ENCODE results near the gene XIST. TPM values are rescaled to one million over a fixed set of nuclear protein-coding genes. Genes with fewer than 3 reads are reported as not detected.

The XIST gene
- total RNA-seq, 2 donors from 2014 or later, result 0.02 TPM; not detected in 1

- no peak overlapping the region for H3K27ac ChIP-seq (ENCODE audit: low read depth, low read length)
- H3K36me3 ChIP-seq (ENCODE audit: control insufficient read depth, insufficient read depth, low read length), result no peaks in the 10 kb centered on the region
These were observed 20.2 kb downstream of the XIST start for GRCh38 chrX:73832319-73832718.

GRCh38 chrX:73831500-73831899 lies 21.0 kb downstream of the XIST start:
- Mint-ChIP-seq H3K36me3 (ENCODE audit: low read depth) (no peaks in the 10 kb centered on the region), H3K4me1 (peaks cover 2% of the 10 kb centered on the region), H3K27me3 (ENCODE audit: insufficient read depth) (peaks cover 8% of the 10 kb centered on the region), H3K27ac (no peak overlapping the region), H3K4me3 (no peak overlapping the region), H3K9me3 (no peaks in the 10 kb centered on the region)
- H3K27ac ChIP-seq (ENCODE audit: low read depth, low read length), result no peak overlapping the region
- H3K9me3 ChIP-seq (ENCODE audit: control insufficient read depth, low read length), result no peaks in the 10 kb centered on the region
- no peak overlapping the region for H3K4me3 ChIP-seq (ENCODE audit: low read length)
- H3K27me3 ChIP-seq (ENCODE audit: control insufficient read depth, insufficient read depth, low read length, poor library complexity, severe bottlenecking), result no peaks in the 10 kb centered on the region
- no peak overlapping the region for H3K9ac ChIP-seq (ENCODE audit: extremely low read depth, low read length, poor library complexity, severe bottlenecking)
- WGBS, 2 experiments (ENCODE audit: insufficient coverage in 1 of 2, insufficient read length in 1 of 2), result 100% methylated on average over 1 of the region's 2 CpGs; no CpG with 5 or more reads in 1 of the 2 experiments
- H3K36me3 ChIP-seq (ENCODE audit: control insufficient read depth, insufficient read depth, low read length), result no peaks in the 10 kb centered on the region
- H3K4me1 ChIP-seq (ENCODE audit: control insufficient read depth, insufficient read depth, low read length), result no peaks in the 10 kb centered on the region
- no peak for DNase-seq
- TF ChIP-seq CTCF (conservative IDR thresholded peaks at IDR 0.05), result no peak

More at GRCh38 chrX:73832319-73832718, 20.2 kb downstream of the XIST start:
- Histone ChIP-seq H3K4me1 (ENCODE audit: control insufficient read depth, insufficient read depth, low read length) (no peaks in the 10 kb centered on the region), H3K9me3 (ENCODE audit: control insufficient read depth, low read length) (no peaks in the 10 kb centered on the region), H3K27me3 (ENCODE audit: control insufficient read depth, insufficient read depth, low read length, poor library complexity, severe bottlenecking) (no peaks in the 10 kb centered on the region), H3K9ac (ENCODE audit: extremely low read depth, low read length, poor library complexity, severe bottlenecking) (no peak overlapping the region), H3K4me3 (ENCODE audit: low read length) (no peak overlapping the region)
- TF ChIP-seq CTCF (conservative IDR thresholded peaks at IDR 0.05), result no peak
- Mint-ChIP-seq H3K9me3 (no peaks in the 10 kb centered on the region), H3K4me3 (no peak overlapping the region), H3K36me3 (ENCODE audit: low read depth) (no peaks in the 10 kb centered on the region), H3K27me3 (ENCODE audit: insufficient read depth) (peaks cover 8% of the 10 kb centered on the region), H3K4me1 (peaks cover 2% of the 10 kb centered on the region), H3K27ac (no peak overlapping the region)
- no peak for DNase-seq
- WGBS, 2 experiments (ENCODE audit: insufficient coverage in 1 of 2, insufficient read length in 1 of 2), result 99% methylated on average over 4 of the region's 4 CpGs; no CpG with 5 or more reads in 1 of the 2 experiments

GRCh38 chrX:73830489-73831414 lies 21.8 kb downstream of the XIST start:
- no peaks in the 10 kb centered on the region for H3K9me3 Mint-ChIP-seq
- no peak for DNase-seq
- H3K27ac Mint-ChIP-seq, result no peak overlapping the region
- WGBS, 2 experiments (ENCODE audit: insufficient coverage in 1 of 2, insufficient read length in 1 of 2), result 93% methylated on average over 8 of the region's 9 CpGs; no CpG with 5 or more reads in 1 of the 2 experiments
- Histone ChIP-seq H3K36me3 (ENCODE audit: control insufficient read depth, insufficient read depth, low read length) (no peaks in the 10 kb centered on the region), H3K27ac (ENCODE audit: low read depth, low read length) (no peak overlapping the region), H3K4me3 (ENCODE audit: low read length) (no peak overlapping the region), H3K9ac (ENCODE audit: extremely low read depth, low read length, poor library complexity, severe bottlenecking) (no peak overlapping the region), H3K4me1 (ENCODE audit: control insufficient read depth, insufficient read depth, low read length) (no peaks in the 10 kb centered on the region), H3K9me3 (ENCODE audit: control insufficient read depth, low read length) (no peaks in the 10 kb centered on the region), H3K27me3 (ENCODE audit: control insufficient read depth, insufficient read depth, low read length, poor library complexity, severe bottlenecking) (no peaks in the 10 kb centered on the region)
- TF ChIP-seq CTCF (conservative IDR thresholded peaks at IDR 0.05), result peak; percentile 54
- H3K4me3 Mint-ChIP-seq, result no peak overlapping the region
- no peaks in the 10 kb centered on the region for H3K36me3 Mint-ChIP-seq (ENCODE audit: low read depth)
- peaks cover 8% of the 10 kb centered on the region for H3K27me3 Mint-ChIP-seq (ENCODE audit: insufficient read depth)
- peaks cover 2% of the 10 kb centered on the region for H3K4me1 Mint-ChIP-seq

Data from endodermal cell (in vitro differentiated cells).